Osteoblast (primary cell): ENCODE data around the gene LPIN3. TPM values are rescaled to one million over a fixed set of nuclear protein-coding genes. Genes with fewer than 3 reads are reported as not detected.
A peak's percentile ranks its signal among the peaks of the same experiment; 100 is the strongest.

Experiments
- DNase-seq: peaks from one replicate; pipeline ENCODE4 v3.0.0; 2011; ENCODE audit warnings: low spot score, mixed read lengths; ENCODE audit not compliant: insufficient read length; ENCODE audit errors: missing footprints
- H2AFZ ChIP-seq: 2 replicates; pipeline ENCODE4 v1.6.0; 2011; ENCODE audit warnings: mild to moderate bottlenecking, low read length
- H3K27ac ChIP-seq: 2 replicates; pipeline ENCODE4 v1.5.1; 2011; ENCODE audit warnings: mild to moderate bottlenecking, low read depth, low read length, moderate library complexity
- H3K27me3 ChIP-seq: 2 replicates; pipeline ENCODE4 v1.6.0; 2012; ENCODE audit warnings: mild to moderate bottlenecking, control low read depth, inconsistent platforms, low read length, moderate library complexity; ENCODE audit not compliant: insufficient read depth
- H3K36me3 ChIP-seq: 2 replicates; pipeline ENCODE4 v1.5.1; 2011; ENCODE audit warnings: mild to moderate bottlenecking, low read length, control low read depth, moderate library complexity; ENCODE audit not compliant: insufficient read depth
- H3K4me1 ChIP-seq: 2 replicates; pipeline ENCODE4 v1.5.1; 2011; ENCODE audit warnings: mild to moderate bottlenecking, low read length, control low read depth, moderate library complexity; ENCODE audit not compliant: insufficient read depth
- H3K4me2 ChIP-seq: 2 replicates; pipeline ENCODE4 v1.6.0; 2011; ENCODE audit warnings: mild to moderate bottlenecking, low read length; ENCODE audit not compliant: insufficient read depth
- H3K4me3 ChIP-seq: fragments of 200-600 bp; sonication (generic); 3 replicates; pipeline ENCODE4 v1.5.1; 2012; ENCODE audit warnings: mild to moderate bottlenecking, low read length, inconsistent platforms; ENCODE audit not compliant: insufficient read depth
- H3K79me2 ChIP-seq: 2 replicates; pipeline ENCODE4 v1.6.0; 2012; ENCODE audit warnings: mild to moderate bottlenecking, low read length, control low read depth, inconsistent platforms; ENCODE audit not compliant: insufficient read depth
- H3K9me3 ChIP-seq: 2 replicates; pipeline ENCODE4 v1.5.1; 2011; ENCODE audit warnings: low read depth, low read length, control low read depth
- H4K20me1 ChIP-seq: 2 replicates; pipeline ENCODE4 v1.6.0; 2012; ENCODE audit warnings: mild to moderate bottlenecking, low read length, control low read depth; ENCODE audit not compliant: insufficient read depth
- CTCF ChIP-seq: IDR thresholded peaks from 2 replicates; pipeline ENCODE4 v1.5.1; 2011; ENCODE audit warnings: mild to moderate bottlenecking, low read depth, low read length, moderate library complexity; ENCODE audit errors: extremely low read depth
- total RNA-seq: library from RNA; depleted of rRNA; stranded (reverse); fragments of >200 nt; gene quantifications from 2 replicates; pipeline ENCODE4 v1.2.3, GENCODE V29; 2012

LPIN3 gene
- total RNA-seq, 1 donor: 9.0 TPM

- Histone ChIP-seq H3K4me1 (peaks cover 19% of the 10 kb centered on the region), H3K27me3 (no peaks in the 10 kb centered on the region), H3K4me2 (no peak overlapping the region), H3K36me3 (no peaks in the 10 kb centered on the region), H4K20me1 (no peaks in the 10 kb centered on the region), H3K27ac (no peak overlapping the region), H2AFZ (no peak overlapping the region), H3K4me3 (no peak overlapping the region), H3K9me3 (no peaks in the 10 kb centered on the region), H3K79me2 (no peaks in the 10 kb centered on the region)
- no peak for DNase-seq
- no peak for TF ChIP-seq CTCF
Observed at GRCh38 chr20:41330941-41331340, 9.7 kb upstream of the LPIN3 start.

GRCh38 chr20:41331731-41332130, 8.9 kb upstream of the LPIN3 start:
- no peak overlapping the region for H3K4me2 ChIP-seq
- no peaks in the 10 kb centered on the region for H3K27me3 ChIP-seq
- DNase-seq: no peak
- H3K27ac ChIP-seq: no peak overlapping the region
- no peak for TF ChIP-seq CTCF
- no peaks in the 10 kb centered on the region for H3K9me3 ChIP-seq
- no peaks in the 10 kb centered on the region for H3K79me2 ChIP-seq
- no peak overlapping the region for H2AFZ ChIP-seq
- peaks cover 19% of the 10 kb centered on the region for H3K4me1 ChIP-seq
- H3K36me3 ChIP-seq: no peaks in the 10 kb centered on the region
- H3K4me3 ChIP-seq: no peak overlapping the region
- H4K20me1 ChIP-seq: no peaks in the 10 kb centered on the region

- H3K27ac ChIP-seq: no peak overlapping the region
- DNase-seq: peak; percentile 34
- no peaks in the 10 kb centered on the region for H3K79me2 ChIP-seq
- H3K4me1 ChIP-seq: peaks cover 13% of the 10 kb centered on the region
- TF ChIP-seq CTCF: no peak
- no peaks in the 10 kb centered on the region for H3K9me3 ChIP-seq
- H4K20me1 ChIP-seq: no peaks in the 10 kb centered on the region
- no peaks in the 10 kb centered on the region for H3K27me3 ChIP-seq
- no peak overlapping the region for H3K4me2 ChIP-seq
- H3K36me3 ChIP-seq: no peaks in the 10 kb centered on the region
- peak overlapping the region; percentile 25 for H2AFZ ChIP-seq
- no peak overlapping the region for H3K4me3 ChIP-seq
Observed at GRCh38 chr20:41334036-41334435, 6.6 kb upstream of the LPIN3 start.

- H3K79me2 ChIP-seq: no peaks in the 10 kb centered on the region
- peaks cover 11% of the 10 kb centered on the region for H3K4me1 ChIP-seq
- H4K20me1 ChIP-seq: no peaks in the 10 kb centered on the region
- H3K4me3 ChIP-seq: no peak overlapping the region
- no peak overlapping the region for H3K27ac ChIP-seq
- H3K9me3 ChIP-seq: no peaks in the 10 kb centered on the region
- peak; percentile 27 for DNase-seq
- H3K27me3 ChIP-seq: no peaks in the 10 kb centered on the region
- peak overlapping the region; percentile 34 for H2AFZ ChIP-seq
- no peak overlapping the region for H3K4me2 ChIP-seq
- TF ChIP-seq CTCF: no peak
- H3K36me3 ChIP-seq: no peaks in the 10 kb centered on the region
Observed at GRCh38 chr20:41334443-41335421, 5.9 kb upstream of the LPIN3 start.
